Lung (tissue), 13 donors: ENCODE data around the gene LY6G5B. TPM values are rescaled to one million over a fixed set of nuclear protein-coding genes. Genes with fewer than 3 reads are reported as not detected.

Source experiments
- ATAC-seq: fragments of 200-7000 bp; cut with Tn5 transposase; one replicate; pipeline ENCODE4 v1.9.1; 2020; ENCODE audit warnings: moderate number of reproducible peaks; ENCODE audit not compliant: insufficient read depth, low FRiP score
- DNase-seq, 3 donors: peaks; one replicate each; pipeline ENCODE4 v3.0.0-alpha.2; 2013 to 2017
- H3K27ac ChIP-seq, 2 donors: one replicate each; pipeline ENCODE4 v1.5.1; 2013; ENCODE audit warnings: mild to moderate bottlenecking in 2 of 2, moderate library complexity in 2 of 2, control low read depth in 1 of 2, inconsistent platforms in 1 of 2, low read depth in 1 of 2, low read length in 1 of 2
- H3K27me3 ChIP-seq, 3 donors: one replicate each; pipeline ENCODE4 v1.5.1; 2013; ENCODE audit warnings: low read length in 2 of 3; ENCODE audit not compliant: control insufficient read depth in 3 of 3, insufficient read depth in 3 of 3
- H3K36me3 ChIP-seq, 4 donors: one replicate each; pipeline ENCODE4 v1.5.1; 2013; ENCODE audit warnings: low read length in 4 of 4, mild to moderate bottlenecking in 1 of 4, moderate library complexity in 1 of 4; ENCODE audit not compliant: control insufficient read depth in 4 of 4, insufficient read depth in 4 of 4
- H3K4me1 ChIP-seq, 5 donors: one replicate each; pipeline ENCODE4 v1.5.1; 2013; ENCODE audit warnings: low read length in 5 of 5, mild to moderate bottlenecking in 2 of 5, moderate library complexity in 1 of 5; ENCODE audit not compliant: control insufficient read depth in 5 of 5, insufficient read depth in 5 of 5
- H3K4me3 ChIP-seq: one replicate; pipeline ENCODE4 v1.5.1; 2013; ENCODE audit warnings: mild to moderate bottlenecking, control low read depth, moderate library complexity
- H3K9ac ChIP-seq, 2 donors: one replicate each; pipeline ENCODE4 v1.5.1; 2013; ENCODE audit warnings: low read length in 2 of 2, control low read depth in 1 of 2; ENCODE audit not compliant: insufficient read depth in 1 of 2
- H3K9me3 ChIP-seq, 4 donors: one replicate each; pipeline ENCODE4 v1.5.1; 2013; ENCODE audit warnings: low read length in 3 of 4, mild to moderate bottlenecking in 1 of 4, moderate library complexity in 1 of 4; ENCODE audit not compliant: control insufficient read depth in 4 of 4, insufficient read depth in 3 of 4
- CTCF ChIP-seq: IDR thresholded peaks from 2 replicates; pipeline ENCODE4 v1.5.1; 2012; ENCODE audit warnings: mild to moderate bottlenecking; ENCODE audit errors: control extremely low read depth, extremely low read depth
- WGBS, 2 donors: extraction: QIAGEN DNeasy Blood & Tissue Kit; methylation state at CpG; one replicate each; pipeline ENCODE4 v1.1.7; 2013; 5-methylcytosine and 5-hydroxymethylcytosine counted together
- polyA plus RNA-seq, 2 donors: library from polyadenylated mRNA; stranded (reverse); fragments of 200-250 nt; gene quantifications; one replicate each; pipeline ENCODE4 v1.2.1, GENCODE V29; 2013
- small RNA-seq: library from RNA; depleted of rRNA; stranded (forward); fragments of <200 nt; gene quantifications from one replicate; pipeline ENCODE3, GENCODE V24; 2014; ENCODE audit warnings: low replicate concordance
- total RNA-seq, 2 donors: library from RNA; depleted of rRNA in 1 of 2; stranded (reverse); fragments of >200 nt in 1 of 2; gene quantifications; one replicate each; pipeline ENCODE4 v1.2.1, GENCODE V29; 2014 to 2021
- donor health status: control.
- donor health status: control.
- donor health status: Bipolar disorder and iron deficiency.
- donor health status: healthy.
- donor health status: DM: yes; HTN: yes; CAD: no.

LY6G5B gene
- total and polyA plus RNA-seq, 4 donors = 5.7 to 13.7 (median 8.2) TPM

GRCh38 chr6:31721351-31722020, 51.7 kb downstream of the LY6G5B start, which contains the start of gene LY6G6C:
LY6G6C (minus strand) TSS chr6:31721746; CDS start chr6:31721679, 67 bp downstream.
- ATAC-seq (no peak), DNase-seq (no peak)
- no peak within 1 kb of the TSS for H3K27ac ChIP-seq
- no peak for TF ChIP-seq CTCF
- H3K36me3 ChIP-seq = peaks cover 0 to 9% (median 6%) of the 10 kb centered on the region in 4 donors
- 93 to 94% methylated on average over 4 of the region's 4 CpGs for WGBS, 2 donors
- no peak within 1 kb of the TSS for H3K9ac ChIP-seq
- H3K27me3 ChIP-seq = no peaks in the 10 kb centered on the region
- no peaks in the 10 kb centered on the region for H3K9me3 ChIP-seq
- H3K4me3 ChIP-seq = no peak within 1 kb of the TSS
- H3K4me1 ChIP-seq = peaks cover 0 to 17% (median 0%) of the 10 kb centered on the region in 5 donors

DNA sequence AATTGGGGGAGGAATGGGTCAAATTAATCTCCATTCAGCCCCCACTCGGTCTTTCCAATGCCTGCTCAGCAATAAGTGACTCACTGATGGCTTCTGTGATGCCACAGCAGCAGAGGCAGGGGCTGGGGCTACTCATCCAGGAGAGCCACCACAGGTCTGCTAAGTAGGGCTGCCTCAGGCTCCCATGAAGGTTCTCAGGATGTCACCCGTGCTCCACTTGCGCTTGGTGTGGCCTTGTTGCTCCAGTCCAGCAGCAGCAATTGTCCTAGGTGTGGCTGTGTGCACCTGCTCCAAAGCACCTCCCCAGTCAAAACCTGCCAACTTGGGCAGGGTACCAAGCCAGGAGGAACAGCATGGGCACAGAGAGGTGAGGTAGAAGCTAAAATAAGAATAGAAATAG, 52.4 kb downstream of the LY6G5B start:
- 93% methylated on average over 3 of the region's 3 CpGs for WGBS, 2 donors
- H3K36me3 ChIP-seq = peaks cover 0 to 16% (median 10%) of the 10 kb centered on the region in 4 donors
- no peak overlapping the region for H3K9ac ChIP-seq
- no peak overlapping the region for H3K27ac ChIP-seq
- H3K4me3 ChIP-seq = no peak overlapping the region
- no peak for ATAC-seq
- no peak for DNase-seq
- H3K9me3 ChIP-seq = no peaks in the 10 kb centered on the region
- no peak for TF ChIP-seq CTCF
- no peaks in the 10 kb centered on the region for H3K27me3 ChIP-seq
- H3K4me1 ChIP-seq = peaks cover 0 to 17% (median 0%) of the 10 kb centered on the region in 5 donors

Small RNA genes lying within 50 kb of the gene (small RNA-seq; reads per million reads assigned to genes)
- gene LY6G6D (not detected), gene MIR4646 (0.10 reads per million), gene MIR6832 (not detected), gene RF00019 (not detected), gene SNORA38 (1.7 reads per million, percentile 89 among the genes with 10 or more reads in this experiment)

Other genes starting within 250 kb of the LY6G5B start
Only the 30 nearest of the 37 such genes appear.
- gene MCCD1, start 141.0 kb upstream of the LY6G5B start, total RNA-seq = not detected
- gene MCCD1, start 141.0 kb upstream of the LY6G5B start, polyA plus RNA-seq = not detected
- 100 to 1,000 TPM; 316 to 418 TPM for gene DDX39B, start 128.0 kb upstream of the LY6G5B start, total RNA-seq
- gene DDX39B, start 128.0 kb upstream of the LY6G5B start, polyA plus RNA-seq = 100 to 1,000 TPM; 318 to 354 TPM
- gene ATP6V1G2, start 123.4 kb upstream of the LY6G5B start, total RNA-seq = 1 to 10 TPM in 1 of 2 donors, under 1 TPM in 1; 0.28 to 1.5 TPM
- gene ATP6V1G2, start 123.4 kb upstream of the LY6G5B start, polyA plus RNA-seq = under 1 TPM; 0.47 to 0.56 TPM
- gene NFKBIL1, start 122.4 kb upstream of the LY6G5B start, total RNA-seq = 10 to 100 TPM; 13.5 to 19.2 TPM
- gene NFKBIL1, start 122.4 kb upstream of the LY6G5B start, polyA plus RNA-seq = 10 to 100 TPM; 18.9 to 32.2 TPM
- gene LTA, start 97.7 kb upstream of the LY6G5B start, total RNA-seq = 1 to 10 TPM in 1 of 2 donors, under 1 TPM in 1; 0.54 to 1.2 TPM
- under 1 TPM; 0.28 to 0.40 TPM for gene LTA, start 97.7 kb upstream of the LY6G5B start, polyA plus RNA-seq
- gene TNF, start 94.4 kb upstream of the LY6G5B start, total RNA-seq = 1 to 10 TPM in 1 of 2 donors, under 1 TPM in 1; 0.23 to 6.6 TPM
- gene TNF, start 94.4 kb upstream of the LY6G5B start, polyA plus RNA-seq = 10 to 100 TPM in 1 of 2 donors, 1 to 10 TPM in 1; 1.6 to 15.7 TPM
- gene LTB, start 87.6 kb upstream of the LY6G5B start, total RNA-seq = 10 to 100 TPM in 1 of 2 donors, 1 to 10 TPM in 1; 9.9 to 14.6 TPM
- 10 to 100 TPM in 1 of 2 donors, 1 to 10 TPM in 1; 9.8 to 31.9 TPM for gene LTB, start 87.6 kb upstream of the LY6G5B start, polyA plus RNA-seq
- gene LST1, start 83.7 kb upstream of the LY6G5B start, total RNA-seq = 10 to 100 TPM in 1 of 2 donors, 1 to 10 TPM in 1; 9.6 to 78.8 TPM
- 100 to 1,000 TPM in 1 of 2 donors, 10 to 100 TPM in 1; 96.1 to 164 TPM for gene LST1, start 83.7 kb upstream of the LY6G5B start, polyA plus RNA-seq
- gene NCR3, start 77.0 kb upstream of the LY6G5B start, total RNA-seq = under 1 TPM in 1 of 2 donors, not detected in 1; 0.64 TPM
- gene NCR3, start 77.0 kb upstream of the LY6G5B start, polyA plus RNA-seq = under 1 TPM; 0.61 TPM
- 10 to 100 TPM; 38.7 to 86.0 TPM for gene AIF1, start 54.7 kb upstream of the LY6G5B start, total RNA-seq
- 100 to 1,000 TPM in 1 of 2 donors, 10 to 100 TPM in 1; 89.9 to 345 TPM for gene AIF1, start 54.7 kb upstream of the LY6G5B start, polyA plus RNA-seq
- 100 to 1,000 TPM in 1 of 2 donors, 10 to 100 TPM in 1; 73.7 to 157 TPM for gene PRRC2A, start 49.3 kb upstream of the LY6G5B start, total RNA-seq
- 100 to 1,000 TPM in 1 of 2 donors, 10 to 100 TPM in 1; 90.4 to 115 TPM for gene PRRC2A, start 49.3 kb upstream of the LY6G5B start, polyA plus RNA-seq
- 100 to 1,000 TPM; 164 to 259 TPM for gene BAG6, start 17.3 kb upstream of the LY6G5B start, total RNA-seq
- gene BAG6, start 17.3 kb upstream of the LY6G5B start, polyA plus RNA-seq = 100 to 1,000 TPM; 189 to 322 TPM
- 1 to 10 TPM; 1.3 to 2.5 TPM for gene APOM, start 14.1 kb upstream of the LY6G5B start, total RNA-seq
- gene APOM, start 14.1 kb upstream of the LY6G5B start, polyA plus RNA-seq = 1 to 10 TPM; 2.2 to 8.8 TPM
- gene C6orf47, start 9.2 kb upstream of the LY6G5B start, total RNA-seq = 10 to 100 TPM; 18.9 to 26.8 TPM
- gene C6orf47, start 9.2 kb upstream of the LY6G5B start, polyA plus RNA-seq = 10 to 100 TPM; 23.5 to 24.5 TPM
- gene GPANK1, start 5.0 kb upstream of the LY6G5B start, total RNA-seq = 10 to 100 TPM; 13.3 to 16.6 TPM
- gene GPANK1, start 5.0 kb upstream of the LY6G5B start, polyA plus RNA-seq = 10 to 100 TPM; 12.7 to 15.7 TPM
- 100 to 1,000 TPM; 114 to 123 TPM for gene CSNK2B, start 3.9 kb upstream of the LY6G5B start, total RNA-seq
- gene CSNK2B, start 3.9 kb upstream of the LY6G5B start, polyA plus RNA-seq = 100 to 1,000 TPM; 150 to 154 TPM
- 1 to 10 TPM; 3.0 to 5.0 TPM for gene LY6G5C, start 11.1 kb downstream of the LY6G5B start, total RNA-seq
- gene LY6G5C, start 11.1 kb downstream of the LY6G5B start, polyA plus RNA-seq = 1 to 10 TPM; 2.8 to 3.9 TPM
- gene ABHD16A, start 33.3 kb downstream of the LY6G5B start, total RNA-seq = 10 to 100 TPM; 49.5 to 57.7 TPM
- 10 to 100 TPM; 30.6 to 68.6 TPM for gene ABHD16A, start 33.3 kb downstream of the LY6G5B start, polyA plus RNA-seq
- gene LY6G6F, start 36.9 kb downstream of the LY6G5B start, total RNA-seq = under 1 TPM in 1 of 2 donors, not detected in 1; 0.21 TPM
- gene LY6G6F, start 36.9 kb downstream of the LY6G5B start, polyA plus RNA-seq = 1 to 10 TPM in 1 of 2 donors, not detected in 1; 2.2 TPM
- not detected for gene LY6G6D, start 45.4 kb downstream of the LY6G5B start, total RNA-seq
- gene LY6G6D, start 45.4 kb downstream of the LY6G5B start, polyA plus RNA-seq = not detected
- not detected for gene LY6G6C, start 51.8 kb downstream of the LY6G5B start, total RNA-seq
- under 1 TPM; 0.14 to 0.16 TPM for gene LY6G6C, start 51.8 kb downstream of the LY6G5B start, polyA plus RNA-seq
- 1 to 10 TPM in 1 of 2 donors, under 1 TPM in 1; 0.64 to 1.1 TPM for gene MPIG6B, start 53.4 kb downstream of the LY6G5B start, total RNA-seq
- 1 to 10 TPM in 1 of 2 donors, under 1 TPM in 1; 0.45 to 2.3 TPM for gene MPIG6B, start 53.4 kb downstream of the LY6G5B start, polyA plus RNA-seq
- 10 to 100 TPM; 60.3 to 80.0 TPM for gene DDAH2, start 59.3 kb downstream of the LY6G5B start, total RNA-seq
- gene DDAH2, start 59.3 kb downstream of the LY6G5B start, polyA plus RNA-seq = 100 to 1,000 TPM; 103 to 130 TPM
- gene CLIC1, start 66.6 kb downstream of the LY6G5B start, total RNA-seq = 100 to 1,000 TPM; 231 to 368 TPM
- gene CLIC1, start 66.6 kb downstream of the LY6G5B start, polyA plus RNA-seq = 100 to 1,000 TPM; 387 to 763 TPM
- 10 to 100 TPM; 11.6 to 17.8 TPM for gene MSH5, start 70.0 kb downstream of the LY6G5B start, total RNA-seq
- gene MSH5, start 70.0 kb downstream of the LY6G5B start, polyA plus RNA-seq = 10 to 100 TPM in 1 of 2 donors, 1 to 10 TPM in 1; 4.5 to 15.1 TPM
- gene SAPCD1, start 92.7 kb downstream of the LY6G5B start, total RNA-seq = 1 to 10 TPM; 1.7 to 4.4 TPM
- 1 to 10 TPM; 1.3 to 6.3 TPM for gene SAPCD1, start 92.7 kb downstream of the LY6G5B start, polyA plus RNA-seq
- gene VWA7, start 107.4 kb downstream of the LY6G5B start, total RNA-seq = 10 to 100 TPM in 1 of 2 donors, 1 to 10 TPM in 1; 4.6 to 14.2 TPM
- gene VWA7, start 107.4 kb downstream of the LY6G5B start, polyA plus RNA-seq = 1 to 10 TPM; 2.2 to 6.7 TPM
- 10 to 100 TPM; 32.2 to 95.4 TPM for gene VARS1, start 125.8 kb downstream of the LY6G5B start, total RNA-seq
- gene VARS1, start 125.8 kb downstream of the LY6G5B start, polyA plus RNA-seq = 10 to 100 TPM; 36.3 to 45.8 TPM
- 10 to 100 TPM; 22.0 to 39.4 TPM for gene LSM2, start 137.0 kb downstream of the LY6G5B start, total RNA-seq
- 10 to 100 TPM; 52.0 to 66.7 TPM for gene LSM2, start 137.0 kb downstream of the LY6G5B start, polyA plus RNA-seq
- 1 to 10 TPM; 1.9 to 2.3 TPM for gene HSPA1L, start 145.3 kb downstream of the LY6G5B start, total RNA-seq
- 1 to 10 TPM; 1.0 to 1.2 TPM for gene HSPA1L, start 145.3 kb downstream of the LY6G5B start, polyA plus RNA-seq